ENCODE measurements around the gene ARID1A.

GRCh38 chr1:26677306-26678115, 18.3 kb upstream of the ARID1A start:
- TF ChIP-seq POLR2A (IDR thresholded peaks at IDR 0.05; ENCODE audit: low read length) (no peak), GATA1 (IDR thresholded peaks at IDR 0.05; ENCODE audit: low read depth, low read length) (no peak)
